Measurements from ENCODE around the gene FOXP3.

FOXP3 gene

DNA sequence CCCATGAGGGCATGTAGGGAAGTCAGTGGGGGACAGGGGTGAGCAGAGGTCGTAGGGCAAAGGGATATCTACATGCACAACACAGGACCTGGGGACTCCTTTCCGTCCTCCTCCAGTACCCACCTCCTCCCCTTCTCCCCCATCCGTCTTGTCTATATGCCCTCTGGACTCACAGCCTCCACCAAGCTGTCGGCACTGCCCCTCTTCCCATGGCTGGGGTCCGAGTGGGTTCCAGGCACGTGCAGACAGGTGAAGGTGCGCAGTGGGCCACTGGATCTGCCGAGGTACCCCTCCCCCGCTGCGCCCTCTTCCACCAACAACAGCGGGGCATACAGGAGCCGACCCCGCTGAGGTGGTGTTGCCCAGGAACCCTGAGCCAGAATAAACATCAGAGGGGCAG is 59.1 kb downstream of the FOXP3 start:
- no peak overlapping the region for H3K27ac ChIP-seq (ENCODE audit: low read length)
- no peaks in the 10 kb centered on the region for H3K9me2 ChIP-seq (replicated peaks; ENCODE audit: insufficient read depth, low read length)
- no peak overlapping the region for H3K4me3 ChIP-seq (ENCODE audit: low read length)
- H3K79me2 ChIP-seq (ENCODE audit: low read length) = no peaks in the 10 kb centered on the region
- H2AFZ ChIP-seq (ENCODE audit: low read length) = no peak overlapping the region
- no peaks in the 10 kb centered on the region for H4K20me1 ChIP-seq (ENCODE audit: insufficient read depth, low read length)
- no peaks in the 10 kb centered on the region for H3K36me3 ChIP-seq (replicated peaks; ENCODE audit: insufficient read depth, low read length)
- no peaks in the 10 kb centered on the region for H3K27me3 ChIP-seq (replicated peaks; ENCODE audit: insufficient read depth, low read length)
- H3K9ac ChIP-seq (ENCODE audit: low read length) = no peak overlapping the region
- TF ChIP-seq EZH2phosphoT487 (IDR thresholded peaks at IDR 0.05; ENCODE audit: low read length) (no peak), EZH2 (optimal IDR thresholded peaks at IDR 0.05; ENCODE audit: low read depth, low read length) (no peak)
- TF ChIP-seq, protein P1, sequence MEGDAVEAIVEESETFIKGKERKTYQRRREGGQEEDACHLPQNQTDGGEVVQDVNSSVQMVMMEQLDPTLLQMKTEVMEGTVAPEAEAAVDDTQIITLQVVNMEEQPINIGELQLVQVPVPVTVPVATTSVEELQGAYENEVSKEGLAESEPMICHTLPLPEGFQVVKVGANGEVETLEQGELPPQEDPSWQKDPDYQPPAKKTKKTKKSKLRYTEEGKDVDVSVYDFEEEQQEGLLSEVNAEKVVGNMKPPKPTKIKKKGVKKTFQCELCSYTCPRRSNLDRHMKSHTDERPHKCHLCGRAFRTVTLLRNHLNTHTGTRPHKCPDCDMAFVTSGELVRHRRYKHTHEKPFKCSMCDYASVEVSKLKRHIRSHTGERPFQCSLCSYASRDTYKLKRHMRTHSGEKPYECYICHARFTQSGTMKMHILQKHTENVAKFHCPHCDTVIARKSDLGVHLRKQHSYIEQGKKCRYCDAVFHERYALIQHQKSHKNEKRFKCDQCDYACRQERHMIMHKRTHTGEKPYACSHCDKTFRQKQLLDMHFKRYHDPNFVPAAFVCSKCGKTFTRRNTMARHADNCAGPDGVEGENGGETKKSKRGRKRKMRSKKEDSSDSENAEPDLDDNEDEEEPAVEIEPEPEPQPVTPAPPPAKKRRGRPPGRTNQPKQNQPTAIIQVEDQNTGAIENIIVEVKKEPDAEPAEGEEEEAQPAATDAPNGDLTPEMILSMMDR (IDR thresholded peaks at IDR 0.05; ENCODE audit: low read length) = no peak
- no peak overlapping the region for H3K4me2 ChIP-seq (ENCODE audit: low read depth, low read length)
- H3K4me1 ChIP-seq (ENCODE audit: low read length) = no peaks in the 10 kb centered on the region
- DNase-seq = no peak
- no peaks in the 10 kb centered on the region for H3F3A ChIP-seq (ENCODE audit: insufficient read depth, low read length)
- H3K9me3 ChIP-seq (replicated peaks; ENCODE audit: insufficient read depth, low read length) = no peaks in the 10 kb centered on the region

DNA sequence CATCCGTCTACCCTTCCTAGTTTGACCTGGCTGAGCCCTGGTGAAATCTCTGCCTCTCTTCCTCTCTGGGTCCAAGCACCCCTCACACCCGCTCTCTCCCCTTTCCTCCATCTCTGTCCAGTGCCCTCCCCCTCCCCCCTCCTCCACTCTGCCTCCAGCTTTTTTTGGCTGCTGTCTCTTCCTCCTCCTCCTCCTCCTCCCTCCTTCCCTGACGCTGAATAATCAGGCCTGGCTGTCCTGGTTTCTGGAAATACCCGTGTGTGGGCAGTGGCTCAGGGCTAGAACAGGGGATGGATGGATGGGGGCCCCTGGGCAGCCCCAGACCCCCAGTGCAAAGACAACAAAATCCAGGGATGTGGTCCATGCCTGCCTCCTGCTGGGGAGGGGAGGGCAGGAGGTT is 59.8 kb downstream of the FOXP3 start:
- H3K9me2 ChIP-seq (replicated peaks; ENCODE audit: insufficient read depth, low read length) = no peaks in the 10 kb centered on the region
- H3K4me3 ChIP-seq (ENCODE audit: low read length) = no peak overlapping the region
- H3K27ac ChIP-seq (ENCODE audit: low read length) = no peak overlapping the region
- H3K36me3 ChIP-seq (replicated peaks; ENCODE audit: insufficient read depth, low read length) = no peaks in the 10 kb centered on the region
- H3K4me1 ChIP-seq (ENCODE audit: low read length) = no peaks in the 10 kb centered on the region
- H3K4me2 ChIP-seq (ENCODE audit: low read depth, low read length) = no peak overlapping the region
- H3K9me3 ChIP-seq (replicated peaks; ENCODE audit: insufficient read depth, low read length) = no peaks in the 10 kb centered on the region
- no peaks in the 10 kb centered on the region for H4K20me1 ChIP-seq (ENCODE audit: insufficient read depth, low read length)
- no peak overlapping the region for H3K9ac ChIP-seq (ENCODE audit: low read length)
- no peaks in the 10 kb centered on the region for H3F3A ChIP-seq (ENCODE audit: insufficient read depth, low read length)
- H2AFZ ChIP-seq (ENCODE audit: low read length) = no peak overlapping the region
- H3K79me2 ChIP-seq (ENCODE audit: low read length) = no peaks in the 10 kb centered on the region
- DNase-seq = no peak
- TF ChIP-seq EZH2phosphoT487 (IDR thresholded peaks at IDR 0.05; ENCODE audit: low read length) (no peak), EZH2 (optimal IDR thresholded peaks at IDR 0.05; ENCODE audit: low read depth, low read length) (no peak)
- TF ChIP-seq, protein P1 (IDR thresholded peaks at IDR 0.05; ENCODE audit: low read length) = no peak
- H3K27me3 ChIP-seq (replicated peaks; ENCODE audit: insufficient read depth, low read length) = no peaks in the 10 kb centered on the region

DNA sequence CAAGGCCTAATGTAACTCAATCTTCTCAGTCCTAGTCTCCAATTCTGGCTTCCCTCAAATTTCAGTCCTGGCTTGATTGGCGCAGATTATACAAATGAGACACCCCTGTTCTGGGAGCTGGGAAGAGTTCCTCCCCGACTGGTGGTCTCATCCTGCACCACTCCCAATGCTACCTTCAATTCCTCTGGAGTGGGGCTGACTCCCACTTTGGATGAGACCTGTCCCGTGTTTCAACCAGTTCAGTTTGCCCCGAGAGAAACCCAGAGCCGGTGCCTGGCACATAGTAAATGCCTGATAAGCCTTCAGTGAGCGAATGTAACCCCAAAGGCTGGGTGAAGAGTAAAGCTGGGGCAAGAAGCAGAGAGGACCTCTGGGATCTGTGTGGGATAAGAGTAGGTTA is 60.5 kb downstream of the FOXP3 start:
- no peak overlapping the region for H2AFZ ChIP-seq (ENCODE audit: low read length)
- H3K9ac ChIP-seq (ENCODE audit: low read length) = no peak overlapping the region
- no peak for DNase-seq
- H3K27me3 ChIP-seq (replicated peaks; ENCODE audit: insufficient read depth, low read length) = no peaks in the 10 kb centered on the region
- no peaks in the 10 kb centered on the region for H3K9me2 ChIP-seq (replicated peaks; ENCODE audit: insufficient read depth, low read length)
- H3F3A ChIP-seq (ENCODE audit: insufficient read depth, low read length) = no peaks in the 10 kb centered on the region
- no peaks in the 10 kb centered on the region for H3K36me3 ChIP-seq (replicated peaks; ENCODE audit: insufficient read depth, low read length)
- H3K4me2 ChIP-seq (ENCODE audit: low read depth, low read length) = no peak overlapping the region
- no peak overlapping the region for H3K4me3 ChIP-seq (ENCODE audit: low read length)
- TF ChIP-seq, protein P1 (IDR thresholded peaks at IDR 0.05; ENCODE audit: low read length) = no peak
- TF ChIP-seq EZH2 (optimal IDR thresholded peaks at IDR 0.05; ENCODE audit: low read depth, low read length) (no peak), EZH2phosphoT487 (IDR thresholded peaks at IDR 0.05; ENCODE audit: low read length) (no peak)
- no peak overlapping the region for H3K27ac ChIP-seq (ENCODE audit: low read length)
- no peaks in the 10 kb centered on the region for H3K9me3 ChIP-seq (replicated peaks; ENCODE audit: insufficient read depth, low read length)
- no peaks in the 10 kb centered on the region for H4K20me1 ChIP-seq (ENCODE audit: insufficient read depth, low read length)
- no peaks in the 10 kb centered on the region for H3K4me1 ChIP-seq (ENCODE audit: low read length)
- H3K79me2 ChIP-seq (ENCODE audit: low read length) = no peaks in the 10 kb centered on the region

Data from MM.1S (cell line).